Measurements from ENCODE around the gene AP5Z1. TPM values are rescaled to one million over a fixed set of nuclear protein-coding genes. Genes with fewer than 3 reads are reported as not detected.

AP5Z1 gene
- total RNA-seq, 1 experiment from 2014 or later = 35.6 TPM

GRCh38 chr7:4787541-4787940 lies 12.1 kb downstream of the AP5Z1 start:
- intact Hi-C loops (cut with micrococcal nuclease; ENCODE audit: unreplicated experiment) = no loop called here

DNA sequence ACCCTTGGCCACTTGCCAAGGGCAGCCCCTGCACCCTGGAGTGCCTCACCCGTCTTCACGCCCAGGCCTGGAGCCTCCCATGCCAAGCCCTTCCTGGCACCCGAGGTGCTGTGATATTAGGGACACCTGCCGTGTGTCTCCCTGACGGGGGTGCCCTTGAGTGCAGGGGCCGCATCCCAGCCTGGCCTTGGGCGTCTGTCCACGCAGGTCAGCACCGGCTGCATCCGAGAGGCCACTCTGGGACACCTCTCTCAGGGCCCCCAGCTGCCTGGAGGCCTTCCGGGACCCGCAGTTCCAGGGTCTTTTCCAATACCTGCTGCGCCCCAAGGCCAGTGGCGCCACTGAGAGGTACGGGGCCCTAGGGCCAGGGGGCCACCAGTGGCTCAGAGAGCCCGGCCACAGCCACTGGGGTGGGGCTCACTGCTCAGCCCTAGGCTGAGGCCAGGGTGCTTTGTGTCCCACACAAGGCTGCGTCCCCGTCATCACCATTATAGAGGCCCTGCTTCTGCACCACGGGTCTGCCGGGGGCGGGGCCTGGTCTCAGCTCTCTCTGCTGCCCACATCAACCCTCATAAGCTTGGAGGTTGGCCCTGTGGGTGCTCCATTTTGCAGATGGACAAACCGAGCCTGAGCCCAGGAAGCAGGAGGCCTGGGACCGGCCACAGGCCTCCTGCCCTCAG lies 12.7 kb downstream of the AP5Z1 start:
- Histone ChIP-seq H3K4me3 (ENCODE audit: low read depth, low read length, poor library complexity, severe bottlenecking) (no peak overlapping the region), H3K36me3 (ENCODE audit: insufficient read depth, low read length, poor library complexity, severe bottlenecking) (peaks cover 4% of the 10 kb centered on the region), H3K27ac (ENCODE audit: low read depth, low read length, poor library complexity, severe bottlenecking) (no peak overlapping the region), H3K4me1 (ENCODE audit: insufficient read depth, low read length, poor library complexity, severe bottlenecking) (no peaks in the 10 kb centered on the region), H3K9me3 (ENCODE audit: low read depth, low read length, poor library complexity, severe bottlenecking) (no peaks in the 10 kb centered on the region), H3K27me3 (replicated peaks; ENCODE audit: insufficient read depth, low read depth, low read length, poor library complexity) (no peaks in the 10 kb centered on the region)
- no TSS peak for BruUV-seq (replicated peaks)
- CTCF ChIA-PET = no interaction called here
- no peak for DNase-seq (ENCODE audit: low spot score)
- POLR2A ChIA-PET (ENCODE audit: low non-redundant PET) = no interaction called here
- TF ChIP-seq CTCF (conservative IDR thresholded peaks at IDR 0.05; ENCODE audit: low read depth, low read length) (no peak), EZH2 (IDR thresholded peaks at IDR 0.05; ENCODE audit: borderline replicate concordance, low read depth, low read length, poor library complexity, severe bottlenecking) (no peak)
- intact Hi-C loops (cut with micrococcal nuclease; ENCODE audit: unreplicated experiment) = no loop called here

More at GRCh38 chr7:4787541-4787940, 12.1 kb downstream of the AP5Z1 start:
- Histone ChIP-seq H3K36me3 (ENCODE audit: insufficient read depth, low read length, poor library complexity, severe bottlenecking) (peaks cover 4% of the 10 kb centered on the region), H3K9me3 (ENCODE audit: low read depth, low read length, poor library complexity, severe bottlenecking) (no peaks in the 10 kb centered on the region), H3K27me3 (replicated peaks; ENCODE audit: insufficient read depth, low read depth, low read length, poor library complexity) (no peaks in the 10 kb centered on the region), H3K4me1 (ENCODE audit: insufficient read depth, low read length, poor library complexity, severe bottlenecking) (no peaks in the 10 kb centered on the region), H3K4me3 (ENCODE audit: low read depth, low read length, poor library complexity, severe bottlenecking) (no peak overlapping the region), H3K27ac (ENCODE audit: low read depth, low read length, poor library complexity, severe bottlenecking) (no peak overlapping the region)
- DNase-seq (ENCODE audit: low spot score) = no peak
- POLR2A ChIA-PET (ENCODE audit: low non-redundant PET) = no interaction called here
- CTCF ChIA-PET = no interaction called here
- BruUV-seq (replicated peaks) = no TSS peak
- TF ChIP-seq EZH2 (IDR thresholded peaks at IDR 0.05; ENCODE audit: borderline replicate concordance, low read depth, low read length, poor library complexity, severe bottlenecking) = no peak
- no peak for TF ChIP-seq CTCF (conservative IDR thresholded peaks at IDR 0.05; ENCODE audit: low read depth, low read length)

GRCh38 chr7:4788627-4789189 lies 13.3 kb downstream of the AP5Z1 start:
- intact Hi-C loops (cut with micrococcal nuclease; ENCODE audit: unreplicated experiment) = no loop called here
- DNase-seq (ENCODE audit: low spot score) = no peak
- Histone ChIP-seq H3K27ac (ENCODE audit: low read depth, low read length, poor library complexity, severe bottlenecking) (no peak overlapping the region), H3K4me3 (ENCODE audit: low read depth, low read length, poor library complexity, severe bottlenecking) (no peak overlapping the region), H3K27me3 (replicated peaks; ENCODE audit: insufficient read depth, low read depth, low read length, poor library complexity) (no peaks in the 10 kb centered on the region), H3K9me3 (ENCODE audit: low read depth, low read length, poor library complexity, severe bottlenecking) (no peaks in the 10 kb centered on the region), H3K4me1 (ENCODE audit: insufficient read depth, low read length, poor library complexity, severe bottlenecking) (no peaks in the 10 kb centered on the region), H3K36me3 (ENCODE audit: insufficient read depth, low read length, poor library complexity, severe bottlenecking) (peaks cover 4% of the 10 kb centered on the region)
- POLR2A ChIA-PET (ENCODE audit: low non-redundant PET) = no interaction called here
- TF ChIP-seq CTCF (conservative IDR thresholded peaks at IDR 0.05; ENCODE audit: low read depth, low read length) (no peak), EZH2 (IDR thresholded peaks at IDR 0.05; ENCODE audit: borderline replicate concordance, low read depth, low read length, poor library complexity, severe bottlenecking) (no peak)
- BruUV-seq (replicated peaks) = no TSS peak
- CTCF ChIA-PET = no interaction called here
